Esophagus squamous epithelium (tissue), 4 donors: ENCODE data around the gene RAET1E.
"Not testable (repeated sequence)": the region's sequence is repeated elsewhere in the genome, so short reads cannot be mapped to it uniquely, and the experiment has no call there.

Experiments
- POLR2A ChIP-seq, 4 donors: fragments of 450-650 bp; IDR thresholded peaks; one replicate each; pipeline ENCODE4 v1.6.1; 2017; ENCODE audit warnings: antibody characterized with exemption in 4 of 4, mild to moderate bottlenecking in 4 of 4, moderate library complexity in 3 of 4
- TF ChIP-seq, protein P1 (sequence below), 6 experiments: fragments of 450-650 bp in 4 of 6; fragments of 200-600 bp in 2 of 6; sonication (generic) in 2 of 6; IDR thresholded peaks; one replicate each; pipeline ENCODE4 v1.5.1; 2016 to 2019; ENCODE audit warnings: antibody characterized with exemption in 6 of 6, mild to moderate bottlenecking in 4 of 6, moderate library complexity in 4 of 6

DNA sequence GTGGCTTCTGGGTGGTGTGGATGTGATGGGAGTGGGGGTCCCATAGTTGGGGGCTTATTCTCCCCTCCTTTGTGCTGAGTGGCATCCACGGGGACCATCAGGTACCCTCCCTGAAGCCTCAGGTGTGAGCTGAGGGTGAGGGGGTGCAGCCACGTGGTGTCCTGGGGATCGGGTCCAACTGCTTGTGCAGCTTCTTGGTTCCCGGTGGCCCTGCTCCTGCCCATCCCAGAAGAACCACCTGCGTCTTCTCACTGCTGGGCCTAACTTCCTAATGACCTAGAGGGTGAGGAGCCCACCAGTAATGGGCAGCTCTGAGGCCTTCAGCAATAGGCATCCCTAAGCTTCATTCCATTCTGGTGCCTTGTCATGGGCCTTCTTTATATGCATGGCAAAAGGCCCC is 45.4 kb upstream of the RAET1E start:
- not testable (repeated sequence) for TF ChIP-seq POLR2A (IDR thresholded peaks at IDR 0.05)
- TF ChIP-seq, protein P1, sequence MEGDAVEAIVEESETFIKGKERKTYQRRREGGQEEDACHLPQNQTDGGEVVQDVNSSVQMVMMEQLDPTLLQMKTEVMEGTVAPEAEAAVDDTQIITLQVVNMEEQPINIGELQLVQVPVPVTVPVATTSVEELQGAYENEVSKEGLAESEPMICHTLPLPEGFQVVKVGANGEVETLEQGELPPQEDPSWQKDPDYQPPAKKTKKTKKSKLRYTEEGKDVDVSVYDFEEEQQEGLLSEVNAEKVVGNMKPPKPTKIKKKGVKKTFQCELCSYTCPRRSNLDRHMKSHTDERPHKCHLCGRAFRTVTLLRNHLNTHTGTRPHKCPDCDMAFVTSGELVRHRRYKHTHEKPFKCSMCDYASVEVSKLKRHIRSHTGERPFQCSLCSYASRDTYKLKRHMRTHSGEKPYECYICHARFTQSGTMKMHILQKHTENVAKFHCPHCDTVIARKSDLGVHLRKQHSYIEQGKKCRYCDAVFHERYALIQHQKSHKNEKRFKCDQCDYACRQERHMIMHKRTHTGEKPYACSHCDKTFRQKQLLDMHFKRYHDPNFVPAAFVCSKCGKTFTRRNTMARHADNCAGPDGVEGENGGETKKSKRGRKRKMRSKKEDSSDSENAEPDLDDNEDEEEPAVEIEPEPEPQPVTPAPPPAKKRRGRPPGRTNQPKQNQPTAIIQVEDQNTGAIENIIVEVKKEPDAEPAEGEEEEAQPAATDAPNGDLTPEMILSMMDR (IDR thresholded peaks at IDR 0.05): not testable (repeated sequence)
